DMS79 treated with DMSO at 0.1 percent for 48 hours (cell line): Measurements from ENCODE around the gene ETDC.

ENCODE experiments used
- DNase-seq: peaks from one replicate; lab custom pipeline; 2025; lab: John Stamatoyannopoulos, UW

ETDC gene

DNA sequence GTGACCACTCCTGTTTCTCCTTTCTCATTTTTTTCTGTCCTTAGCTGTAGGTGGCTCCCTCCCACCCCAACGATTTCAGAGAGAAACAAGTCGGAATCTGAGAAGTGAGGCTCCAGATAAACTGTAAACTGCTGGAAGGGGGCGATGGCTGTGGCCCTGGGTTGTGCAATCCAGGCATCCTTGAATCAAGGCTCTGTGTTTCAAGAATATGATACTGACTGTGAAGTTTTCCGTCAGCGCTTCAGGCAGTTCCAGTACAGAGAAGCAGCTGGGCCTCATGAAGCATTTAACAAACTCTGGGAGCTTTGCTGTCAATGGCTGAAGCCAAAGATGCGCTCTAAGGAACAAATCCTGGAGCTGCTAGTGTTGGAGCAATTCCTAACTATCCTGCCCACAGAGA lies 37.7 kb downstream of the ETDC start:
- no peak for DNase-seq

DNA sequence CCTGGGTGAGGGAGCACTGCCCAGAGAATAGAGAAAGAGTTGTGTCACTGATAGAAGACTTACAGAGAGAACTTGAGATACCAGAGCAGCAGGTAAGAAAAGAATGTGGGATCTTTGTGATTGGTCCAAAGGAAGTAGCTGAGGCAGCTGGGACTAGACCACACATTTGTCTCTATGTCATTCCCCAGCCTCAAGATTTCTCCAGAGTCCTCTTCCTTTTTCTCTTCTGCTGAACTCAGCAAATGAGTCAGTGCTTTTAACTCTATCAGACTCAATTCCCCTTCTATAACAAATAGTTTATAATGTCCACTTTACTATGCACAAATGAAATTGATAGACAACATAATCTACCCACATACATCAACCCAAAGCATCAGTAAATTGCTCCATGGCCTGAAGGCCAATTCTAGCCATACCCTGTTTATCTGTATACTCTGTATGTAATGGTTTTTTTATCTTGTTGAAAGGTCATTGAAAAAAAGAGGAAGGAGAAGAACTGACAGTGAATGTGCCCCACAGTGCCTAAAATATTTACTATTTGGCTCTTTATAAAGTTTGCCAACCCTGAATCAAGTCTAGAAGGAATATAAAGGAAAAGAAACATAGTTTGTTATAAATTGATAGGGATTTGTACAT lies 38.2 kb downstream of the ETDC start:
- DNase-seq: no peak

DNA sequence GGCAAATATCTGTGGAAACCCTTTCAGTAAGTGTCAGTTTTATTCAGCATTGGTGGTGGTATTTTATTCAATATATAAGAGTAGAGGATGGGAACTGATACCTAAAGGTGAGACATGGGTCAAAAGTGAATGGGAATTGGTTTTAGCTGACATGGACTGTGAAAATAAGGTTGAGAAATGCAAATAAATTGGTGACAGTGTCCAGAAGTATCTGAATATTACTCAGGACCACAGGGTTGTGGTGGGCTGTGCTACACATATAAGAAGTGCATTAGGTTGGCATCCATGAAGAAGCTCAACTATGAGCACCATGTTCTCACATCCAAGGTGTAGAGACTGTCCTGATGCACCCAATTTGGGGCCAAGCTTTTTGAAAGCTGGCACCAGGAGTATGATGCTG lies 45.0 kb downstream of the ETDC start:
- DNase-seq: no peak
